Ishikawa (cell line): ENCODE data around the gene ARRB1.

Source experiments
- CEBPB ChIP-seq: IDR thresholded peaks from 2 replicates; pipeline ENCODE4 v1.6.1; 2012
- CREB1 ChIP-seq: IDR thresholded peaks from 2 replicates; pipeline ENCODE4 v1.6.1; 2012; ENCODE audit warnings: low read depth
- EGR1 ChIP-seq: IDR thresholded peaks from 2 replicates; pipeline ENCODE4 v1.6.1; 2012
- EP300 ChIP-seq: IDR thresholded peaks from 2 replicates; pipeline ENCODE4 v1.6.1; 2012; ENCODE audit warnings: borderline replicate concordance
- FOXM1 ChIP-seq: IDR thresholded peaks from 2 replicates; pipeline ENCODE4 v1.6.1; 2012; ENCODE audit warnings: low read depth, borderline replicate concordance
- MAX ChIP-seq: IDR thresholded peaks from 2 replicates; pipeline ENCODE4 v1.6.1; 2012
- NFIC ChIP-seq: IDR thresholded peaks from 2 replicates; pipeline ENCODE4 v1.6.1; 2012
- RAD21 ChIP-seq: IDR thresholded peaks from 2 replicates; pipeline ENCODE4 v1.6.1; 2012; ENCODE audit warnings: low read depth
- REST ChIP-seq: IDR thresholded peaks from 2 replicates; pipeline ENCODE4 v1.6.1; 2012; ENCODE audit warnings: low read depth, mild to moderate bottlenecking
- TAF1 ChIP-seq: IDR thresholded peaks from 2 replicates; pipeline ENCODE4 v1.6.1; 2012; ENCODE audit warnings: low read depth, mild to moderate bottlenecking
- TCF12 ChIP-seq: IDR thresholded peaks from 2 replicates; pipeline ENCODE4 v1.6.1; 2012; ENCODE audit warnings: low read depth
- TEAD4 ChIP-seq: IDR thresholded peaks from 2 replicates; pipeline ENCODE4 v1.6.1; 2012
- USF1 ChIP-seq: IDR thresholded peaks from 2 replicates; pipeline ENCODE4 v1.6.1; 2012
- YY1 ChIP-seq: IDR thresholded peaks from 2 replicates; pipeline ENCODE4 v1.6.1; 2012; ENCODE audit warnings: low read depth
- ZBTB7A ChIP-seq: IDR thresholded peaks from 2 replicates; pipeline ENCODE4 v1.6.1; 2012; ENCODE audit warnings: low read depth

Gene ARRB1

DNA sequence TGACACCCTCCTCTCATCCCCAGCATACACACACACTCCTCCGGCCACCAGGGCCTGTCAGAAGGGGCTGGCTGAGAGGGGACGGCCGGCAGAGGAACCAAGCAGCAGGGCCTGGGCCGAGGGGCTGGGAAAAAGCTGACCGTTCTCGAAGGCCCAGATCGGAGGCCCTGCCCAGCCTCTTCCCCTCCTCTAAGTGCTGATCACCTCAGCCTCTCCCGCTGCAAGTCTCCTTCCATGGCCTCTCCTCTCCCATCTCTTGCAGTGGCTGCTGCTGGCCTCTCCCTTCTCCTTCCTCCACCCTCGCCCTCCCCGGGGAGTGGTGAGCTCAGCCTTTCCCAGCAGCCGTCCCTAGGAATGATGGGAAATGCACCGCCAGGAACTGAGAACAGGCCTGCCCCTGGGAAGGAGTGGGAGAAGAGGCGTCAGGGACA is 39.6 kb downstream of the ARRB1 start:
- TF ChIP-seq CEBPB (no peak), CREB1 (no peak), FOXM1 (no peak), ZBTB7A (no peak), USF1 (no peak), EGR1 (no peak), EP300 (no peak), TCF12 (no peak), REST (no peak), NFIC (no peak), TEAD4 (no peak), YY1 (no peak), TAF1 (no peak)

GRCh38 chr11:75308986-75309385 is 42.5 kb downstream of the ARRB1 start:
- no peak for TF ChIP-seq CEBPB
- no peak for TF ChIP-seq TEAD4
- TF ChIP-seq RAD21: no peak

DNA sequence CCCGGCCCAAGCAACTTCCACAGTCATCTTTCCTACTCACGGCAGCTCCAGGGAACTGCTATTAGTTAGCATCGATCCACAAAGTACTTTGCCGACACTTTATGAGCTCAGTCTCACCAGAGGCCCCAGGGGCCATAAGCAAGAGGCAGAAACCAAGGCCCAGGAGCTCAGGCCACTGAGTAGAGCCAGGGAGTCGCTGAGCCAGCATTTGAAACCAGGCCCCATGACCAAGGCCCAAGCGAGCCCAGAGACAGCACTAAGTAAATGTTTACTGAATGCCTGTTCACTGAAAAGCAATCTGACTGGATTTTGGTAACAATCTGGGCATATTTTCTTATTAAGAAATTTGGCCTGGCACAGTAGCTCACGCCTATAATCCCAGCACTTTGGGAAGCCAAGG is 43.3 kb downstream of the ARRB1 start:
- no peak for TF ChIP-seq REST
- TF ChIP-seq EP300: no peak
- TF ChIP-seq FOXM1: no peak
- no peak for TF ChIP-seq RAD21
- TF ChIP-seq TEAD4: no peak

- TF ChIP-seq RAD21: no peak
- TF ChIP-seq EGR1: no peak
- TF ChIP-seq YY1: no peak
- TF ChIP-seq FOXM1: no peak
- no peak for TF ChIP-seq CREB1
- no peak for TF ChIP-seq REST
- no peak for TF ChIP-seq TAF1
- no peak for TF ChIP-seq MAX
- TF ChIP-seq EP300: no peak
- TF ChIP-seq ZBTB7A: no peak
- no peak for TF ChIP-seq TCF12
- TF ChIP-seq CEBPB: no peak
- TF ChIP-seq TEAD4: no peak
- no peak for TF ChIP-seq USF1
- TF ChIP-seq NFIC: no peak
Measured at GRCh38 chr11:75307058-75307457, 44.4 kb downstream of the ARRB1 start.

DNA sequence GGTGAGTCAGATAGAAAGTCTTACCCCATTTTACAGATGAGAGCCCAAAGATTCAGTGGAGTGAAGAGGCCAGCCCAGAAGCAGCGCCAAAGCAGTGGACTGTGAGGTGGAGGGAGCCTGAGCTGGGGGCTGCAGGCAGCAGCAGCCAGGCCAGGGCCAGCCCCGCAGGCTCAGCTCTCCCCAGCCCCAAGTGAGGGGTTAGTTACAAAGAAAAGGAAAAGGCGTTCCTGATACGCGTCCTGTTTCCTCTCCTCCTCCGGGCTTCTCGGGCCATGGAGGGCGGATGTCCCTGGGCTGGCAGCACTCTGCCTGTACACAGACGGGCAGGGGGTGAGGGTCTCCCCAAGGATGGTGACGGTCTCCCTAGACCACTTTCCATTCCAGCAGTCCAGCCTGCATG is 44.9 kb downstream of the ARRB1 start:
- TF ChIP-seq TCF12 (no peak), FOXM1 (no peak), USF1 (no peak), YY1 (no peak), TAF1 (no peak), ZBTB7A (no peak), EP300 (no peak), RAD21 (no peak), EGR1 (no peak), CREB1 (no peak), NFIC (no peak), TEAD4 (no peak), REST (no peak), CEBPB (no peak), MAX (no peak)
